ENCODE data around the gene TP73.

Gene TP73
- 0.15 to 0.47 (median 0.29) reads per million in 4 donors for total RNA-seq

DNA sequence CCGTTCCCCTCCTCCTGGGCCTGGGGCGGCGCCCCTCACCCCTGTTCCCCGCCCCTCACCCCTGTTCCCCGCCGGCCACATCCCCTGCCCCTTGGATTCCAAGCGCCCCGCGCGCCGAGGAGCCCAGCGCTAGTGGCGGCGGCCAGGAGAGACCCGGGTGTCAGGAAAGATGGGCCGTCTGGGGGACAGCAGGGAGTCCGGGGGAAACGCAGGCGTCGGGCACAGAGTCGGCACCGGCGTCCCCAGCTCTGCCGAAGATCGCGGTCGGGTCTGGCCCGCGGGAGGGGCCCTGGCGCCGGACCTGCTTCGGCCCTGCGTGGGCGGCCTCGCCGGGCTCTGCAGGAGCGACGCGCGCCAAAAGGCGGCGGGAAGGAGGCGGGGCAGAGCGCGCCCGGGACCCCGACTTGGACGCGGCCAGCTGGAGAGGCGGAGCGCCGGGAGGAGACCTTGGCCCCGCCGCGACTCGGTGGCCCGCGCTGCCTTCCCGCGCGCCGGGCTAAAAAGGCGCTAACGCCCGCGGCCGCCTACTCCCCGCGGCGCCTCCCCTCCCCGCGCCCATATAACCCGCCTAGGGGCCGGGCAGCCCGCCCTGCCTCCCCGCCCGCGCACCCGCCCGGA, at the start of gene TP73:
TSS of gene TP73 (plus strand) at position 587 of the 618 bp plus-strand sequence. CDS start 29,850 bp downstream, outside the sequence.
- no peak for DNase-seq

DNA sequence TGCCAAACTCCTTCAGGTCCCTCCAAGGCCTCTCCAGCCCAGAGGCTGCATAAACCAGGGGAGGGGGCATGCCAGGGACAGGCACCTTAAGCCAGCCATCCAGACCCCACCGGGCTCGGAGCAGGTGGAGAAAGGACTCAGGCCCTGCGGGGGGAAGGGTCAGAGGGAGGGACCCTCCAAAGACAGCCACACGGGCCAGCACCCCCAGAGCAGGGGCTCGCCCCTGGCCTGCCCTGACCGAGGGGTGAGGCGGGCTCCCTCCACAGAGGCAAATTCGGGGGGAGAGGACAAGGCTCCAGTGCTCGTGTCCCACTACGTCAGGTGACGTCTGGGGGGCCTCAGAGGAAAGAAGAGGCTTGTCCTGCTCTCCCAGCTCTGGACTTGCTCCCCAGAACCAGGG, 49.2 kb upstream of the TP73 start:
- no peak for DNase-seq

DNA sequence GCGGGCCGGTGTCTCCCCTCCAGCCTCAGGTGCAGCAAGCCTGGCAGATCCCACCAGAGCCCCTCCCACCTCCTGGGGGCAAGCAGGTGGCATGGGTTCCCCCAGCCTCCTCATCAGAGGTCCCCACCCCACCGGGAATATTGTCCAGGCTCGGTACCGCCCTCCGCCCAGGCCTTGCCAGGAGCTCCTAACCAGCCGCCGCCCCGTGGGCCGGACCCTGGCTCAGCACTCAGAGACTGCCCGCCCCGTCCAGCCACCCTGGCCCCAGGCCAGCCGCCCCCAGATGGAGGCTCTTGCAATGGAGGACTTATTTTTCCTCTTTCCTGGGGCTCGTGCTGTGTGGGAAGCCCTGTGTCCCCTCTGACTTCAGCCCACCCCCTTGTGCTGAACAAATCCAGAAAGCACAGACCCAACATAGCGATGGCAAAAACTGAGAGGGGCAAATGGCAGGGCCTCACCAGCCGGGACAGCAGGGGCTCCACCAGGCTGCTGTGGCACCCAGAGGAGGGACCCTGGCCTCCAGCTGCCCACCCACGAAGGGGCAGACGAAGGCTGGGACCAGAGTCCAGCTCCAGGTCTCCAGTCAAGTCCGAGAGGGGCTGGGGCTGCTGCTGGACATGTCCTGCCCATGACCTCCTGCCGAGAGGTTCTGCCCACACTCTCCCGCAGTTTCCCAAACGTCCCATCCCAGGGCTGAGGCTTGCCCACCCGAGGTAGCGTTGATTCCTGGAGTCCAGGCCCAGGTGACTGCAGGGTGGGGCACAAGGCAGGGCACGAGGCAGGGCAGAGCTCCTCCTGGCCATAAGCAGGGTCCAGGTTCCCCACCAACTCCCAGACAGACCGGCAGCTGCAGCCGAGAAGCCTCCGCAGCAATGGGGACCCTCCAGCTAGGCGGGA, 48.5 kb upstream of the TP73 start:
- DNase-seq: no peak

DNA sequence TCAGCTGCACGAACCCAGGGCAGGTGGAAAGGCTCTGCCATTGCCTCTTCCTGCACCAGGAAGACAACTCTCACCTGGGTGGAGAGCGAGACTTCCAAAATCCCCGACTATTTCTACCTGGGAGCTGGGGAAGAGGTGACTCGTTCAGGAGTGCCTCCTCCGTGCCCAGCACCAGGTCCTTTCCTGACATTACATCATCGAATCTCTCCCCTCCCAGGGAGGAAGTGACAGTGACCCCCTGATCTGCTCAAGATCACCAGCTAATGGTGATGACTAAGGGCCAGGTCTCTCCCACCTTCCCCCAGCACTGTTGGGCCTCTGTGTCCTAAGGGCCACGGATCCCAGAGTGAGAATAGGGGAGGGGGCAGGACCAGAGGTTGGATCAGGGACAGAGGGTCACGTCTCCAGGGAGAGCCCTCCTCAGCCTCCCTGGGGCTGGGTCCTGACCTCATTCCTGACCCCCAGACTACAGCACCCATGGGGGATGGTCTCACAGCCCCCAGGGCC, 47.8 kb upstream of the TP73 start:
- no peak for DNase-seq

DNA sequence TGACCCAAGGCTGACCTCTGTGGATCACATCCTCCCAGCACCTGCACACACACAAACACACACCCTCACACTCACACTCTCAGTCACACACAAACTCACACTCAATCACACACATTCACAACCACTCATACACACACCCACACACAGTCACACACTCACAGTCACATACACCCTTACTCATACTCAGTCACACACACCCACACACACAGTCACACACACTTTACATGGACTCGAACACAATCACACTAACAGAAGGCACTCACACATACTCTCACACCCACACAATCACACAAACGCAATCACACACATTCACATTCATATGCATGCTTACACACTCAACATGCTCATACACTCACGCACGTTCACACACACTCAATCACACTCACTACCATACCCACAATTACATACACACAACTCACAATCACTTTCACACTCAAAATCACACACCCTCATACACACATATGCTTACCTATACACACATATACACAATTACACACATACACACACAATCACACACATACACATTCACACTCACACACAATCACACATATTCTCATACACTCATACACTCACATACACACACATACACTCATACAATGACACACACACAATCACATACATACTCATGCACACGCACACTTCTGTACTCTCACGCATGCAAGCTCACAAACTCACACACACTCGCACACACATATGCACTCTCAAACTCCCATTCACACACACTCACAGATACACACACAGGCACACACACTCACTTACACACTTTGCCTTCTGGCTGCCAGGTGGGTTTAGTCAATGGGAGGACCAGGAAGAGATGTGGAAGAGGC, 47.1 kb upstream of the TP73 start:
- DNase-seq: no peak

DNA sequence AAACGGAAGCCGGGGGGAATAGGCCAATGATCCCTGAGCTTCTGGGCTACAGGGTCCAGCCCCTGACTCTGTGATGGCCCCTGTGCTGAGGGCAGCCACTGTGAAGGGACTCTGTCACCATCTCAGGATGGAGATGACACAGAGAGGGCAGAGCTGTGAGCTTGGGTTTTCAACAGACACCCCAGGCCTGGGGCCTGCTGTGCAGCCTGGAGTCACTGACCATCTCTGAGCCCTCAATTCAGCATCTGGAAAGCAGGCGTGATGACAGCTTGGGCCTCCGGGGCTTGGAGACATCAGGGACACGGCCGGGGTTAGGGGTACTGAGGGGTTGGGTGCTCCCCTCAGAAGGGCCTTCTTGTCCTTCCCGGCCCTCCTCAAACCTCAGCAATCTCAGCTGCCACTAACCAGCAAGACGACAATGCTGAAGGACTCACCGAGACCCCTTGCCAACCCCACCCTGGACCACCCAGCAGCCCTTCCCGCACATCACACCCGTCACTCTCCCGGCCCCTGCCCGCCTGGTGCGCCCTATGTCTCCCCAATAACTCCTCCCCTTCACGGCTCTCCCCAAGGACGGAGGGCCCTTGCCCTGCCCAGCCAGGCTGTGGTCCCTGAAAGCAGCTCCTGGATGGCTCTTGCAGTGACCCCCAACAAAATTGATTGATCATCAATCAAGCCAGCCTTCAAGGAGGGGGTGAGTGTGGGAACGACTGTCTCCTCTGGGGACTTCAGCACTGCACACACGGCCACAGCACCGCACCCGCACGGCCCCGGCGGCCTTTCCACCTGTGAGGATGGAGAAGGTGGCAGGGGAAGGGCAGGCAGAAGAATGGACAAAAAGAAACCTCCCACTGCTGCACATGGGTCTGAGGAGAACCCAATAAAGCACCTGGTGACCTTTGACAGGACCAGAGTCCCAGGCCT, 45.3 kb upstream of the TP73 start:
- DNase-seq: no peak

DNA sequence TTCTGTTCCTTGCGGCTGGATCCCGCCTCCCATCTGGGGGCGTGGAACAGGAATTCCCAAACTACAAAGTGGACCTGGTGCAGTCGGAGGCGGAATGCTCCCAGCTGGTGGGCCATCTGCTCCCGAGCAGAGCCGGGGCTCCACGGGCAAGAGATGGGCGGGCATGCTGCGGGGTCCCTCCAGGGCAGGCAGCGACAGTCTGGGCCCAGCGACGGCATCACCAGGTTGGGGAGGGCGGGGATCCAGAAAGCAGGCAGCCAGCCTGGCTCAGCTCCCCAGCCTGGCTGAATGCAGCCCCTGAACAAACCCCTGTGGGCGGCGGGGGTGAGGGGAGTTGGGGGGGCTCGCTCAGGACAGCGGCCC, 44.6 kb upstream of the TP73 start:
- DNase-seq: no peak

DNA sequence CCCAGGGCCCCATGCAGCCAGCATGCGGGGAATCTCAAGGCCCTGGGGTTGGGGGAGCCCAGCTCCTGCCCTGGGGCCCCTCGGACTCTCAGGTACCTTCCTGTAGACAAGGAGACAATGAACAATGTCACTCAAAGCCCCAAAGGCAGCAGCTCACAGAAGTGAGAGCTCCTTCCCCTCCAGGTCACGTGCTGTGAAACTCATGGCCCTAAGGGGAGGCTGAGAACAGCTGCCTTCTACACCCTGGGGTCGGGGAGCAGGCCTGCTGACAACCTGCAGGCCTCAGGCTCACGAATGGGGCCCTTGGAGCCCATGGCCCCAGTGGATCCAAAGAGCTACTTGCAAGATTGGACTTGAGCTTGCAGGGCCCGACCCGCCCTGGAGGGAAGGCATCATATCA, 44.2 kb upstream of the TP73 start:
- DNase-seq: no peak

DNA sequence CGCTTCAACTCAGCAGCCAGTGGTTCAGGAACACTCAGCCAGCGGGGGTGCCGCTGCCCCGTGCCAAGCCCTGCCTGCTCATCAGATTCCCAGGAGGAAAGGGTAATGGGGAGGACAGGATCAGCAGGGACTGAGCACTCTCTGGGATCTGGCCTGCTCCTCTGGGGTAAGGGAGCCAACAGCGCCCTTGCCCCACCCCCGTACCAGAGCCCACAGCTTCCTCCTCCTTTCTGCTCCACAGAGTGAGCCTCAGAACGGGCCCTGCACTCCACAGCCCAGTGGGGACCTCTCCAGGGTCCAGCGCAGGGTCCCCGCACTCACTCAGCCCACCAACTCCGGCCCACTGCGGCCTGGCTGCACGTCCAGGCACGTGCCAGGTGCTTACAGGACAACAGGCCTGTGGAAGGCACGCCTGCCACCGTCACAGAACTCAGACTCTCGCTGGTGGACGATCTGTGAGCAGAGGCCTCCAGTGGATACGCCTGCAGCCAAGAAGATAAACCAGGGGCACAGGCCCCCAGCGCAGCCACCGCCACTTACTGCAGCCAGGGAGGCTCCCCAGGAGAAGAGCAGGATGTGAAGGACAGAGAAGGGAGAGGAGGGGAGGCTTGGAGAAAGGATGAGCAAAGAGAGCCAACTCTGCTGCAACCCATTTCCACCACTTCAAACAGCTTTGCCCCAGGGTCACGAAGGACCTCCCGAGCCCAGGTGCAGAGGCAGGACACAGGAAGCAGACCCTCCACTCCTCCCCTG, 43.1 kb upstream of the TP73 start:
- no peak for DNase-seq

DNA sequence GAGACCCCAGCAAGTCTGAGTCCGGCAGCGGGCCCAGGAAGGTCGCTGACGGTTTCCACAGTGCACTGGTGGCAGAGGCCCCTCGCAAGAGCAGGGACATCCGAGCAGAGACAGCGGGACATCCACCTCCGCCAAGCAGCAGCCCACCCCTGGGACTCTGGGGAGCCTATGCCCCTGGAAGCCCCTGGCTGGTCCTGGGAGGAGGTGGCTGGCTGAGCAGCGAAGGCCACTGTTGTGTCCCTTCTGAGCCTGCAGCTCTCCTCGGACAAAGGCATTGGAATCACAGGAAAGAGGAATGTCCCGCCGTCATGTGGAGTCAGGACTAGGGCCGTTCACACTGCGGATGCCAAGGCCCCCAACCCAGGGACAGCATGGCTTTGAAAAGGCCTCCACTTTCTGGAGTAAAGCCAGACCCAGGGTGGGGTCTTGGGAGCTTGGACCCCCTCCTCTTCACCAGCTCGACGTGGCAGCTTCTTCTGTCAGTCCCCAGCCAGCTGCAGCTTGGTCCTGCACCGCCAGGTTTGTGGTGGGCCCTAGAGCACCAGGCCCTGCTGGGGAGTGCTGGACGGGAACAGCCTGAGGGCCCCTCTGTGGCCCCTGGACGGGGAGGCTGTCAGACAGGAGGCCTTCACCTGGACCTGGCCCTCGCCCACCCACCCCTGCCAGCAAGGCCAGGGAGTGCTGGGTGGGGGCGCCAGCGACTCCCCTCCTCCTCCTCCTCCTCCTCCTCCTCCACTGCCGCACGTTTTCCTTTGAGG, 42.4 kb upstream of the TP73 start:
- no peak for DNase-seq

DNA sequence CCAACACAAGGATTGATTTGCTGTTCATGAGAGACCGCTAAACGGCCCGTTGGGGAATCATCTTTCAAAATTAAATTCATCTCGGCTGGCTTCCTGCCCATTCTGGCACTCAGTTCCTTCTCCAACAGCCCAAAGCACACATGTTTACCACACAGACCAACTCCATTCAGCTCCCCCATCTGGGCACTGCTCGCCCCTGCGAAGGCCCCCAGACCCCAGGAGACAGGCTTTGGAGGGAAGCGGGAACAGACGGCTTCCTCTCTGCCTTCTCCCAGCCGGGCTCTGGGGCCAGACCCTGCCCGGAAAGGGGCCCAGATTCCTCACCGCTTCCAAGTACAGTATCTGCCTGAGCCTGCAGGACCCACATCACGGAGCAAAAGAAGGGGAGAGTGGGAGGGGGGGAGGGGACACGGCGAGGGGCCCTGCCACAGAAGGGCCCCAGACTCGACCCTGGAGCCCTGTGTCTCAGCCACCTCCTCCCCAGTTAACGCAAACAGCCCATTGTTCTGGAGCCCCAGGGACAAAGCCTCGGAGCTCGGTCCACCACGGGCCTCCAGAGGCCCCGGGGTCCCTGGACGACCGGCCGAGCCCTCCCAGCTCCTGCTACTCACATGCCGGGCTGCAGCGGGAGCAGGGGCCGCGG, 41.7 kb upstream of the TP73 start:
- DNase-seq: no peak

DNA sequence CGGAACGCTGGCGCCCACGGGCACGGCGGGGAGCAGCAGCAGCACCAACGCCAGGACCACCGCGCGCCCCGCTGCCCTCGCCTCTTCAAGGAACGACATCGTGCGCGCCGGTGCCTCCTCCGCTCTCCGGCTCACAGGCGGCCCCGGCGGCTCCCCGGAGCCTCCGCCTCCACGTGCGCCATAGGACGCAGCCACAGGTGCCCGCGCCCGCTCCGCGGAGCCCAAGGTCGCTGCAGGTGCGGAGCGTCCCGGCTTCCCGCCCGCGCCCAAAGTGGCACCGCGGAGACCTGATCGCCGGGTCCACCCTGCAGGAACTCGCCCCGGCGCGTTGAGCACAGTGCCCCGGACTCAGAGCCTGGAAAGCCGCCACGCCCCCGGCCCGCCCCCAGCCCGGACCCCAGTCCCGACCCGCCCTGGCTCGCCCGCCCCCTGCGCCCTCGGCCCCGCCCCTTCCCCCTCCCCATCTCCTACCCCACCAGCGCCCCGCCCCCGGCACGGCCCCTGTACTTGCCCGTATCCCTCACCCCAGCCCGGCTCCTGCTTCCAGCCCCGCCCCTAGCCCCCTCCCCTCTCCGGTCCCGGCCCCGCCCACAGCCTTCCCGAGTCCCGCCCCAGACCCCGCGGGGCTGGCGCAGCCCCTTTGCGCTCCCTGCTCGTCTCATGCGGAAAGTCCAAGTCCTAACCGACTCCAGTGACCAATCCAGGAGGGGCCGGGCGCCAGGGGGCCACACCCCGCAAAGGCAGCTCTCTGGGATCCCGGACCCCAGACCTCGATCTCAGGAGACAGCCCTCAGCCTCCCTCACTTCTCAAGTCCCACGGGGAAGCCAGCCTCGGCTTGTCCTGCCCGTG, 40.9 kb upstream of the TP73 start, which contains the start of gene MEGF6:
TSS of gene MEGF6 (minus strand) at position 339 of the 850 bp plus-strand sequence. CDS start at position 99, 240 bp downstream.
- DNase-seq: peak in 4 of 5 donors; percentile 49 to 54 (median 53)

DNA sequence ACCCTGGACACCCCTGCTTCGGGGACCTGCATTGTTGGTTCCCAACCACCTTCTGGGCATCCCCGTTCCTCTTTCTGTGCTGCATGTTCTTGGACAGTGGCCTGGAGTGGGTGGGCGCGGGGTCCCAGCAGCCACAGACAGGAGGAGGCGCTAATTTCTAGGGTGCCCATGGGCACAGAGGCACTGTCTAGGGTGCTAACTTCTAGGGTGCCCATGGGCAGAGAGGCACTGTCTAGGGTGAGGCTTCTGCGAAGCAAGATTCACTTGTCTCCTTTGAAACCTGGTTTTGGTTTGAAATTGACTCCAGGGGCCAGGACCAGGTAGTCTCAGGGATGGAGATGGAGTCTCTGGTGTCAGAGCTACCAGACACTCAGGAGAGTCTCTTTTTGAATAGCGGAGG, 40.2 kb upstream of the TP73 start:
- no peak for DNase-seq

DNA sequence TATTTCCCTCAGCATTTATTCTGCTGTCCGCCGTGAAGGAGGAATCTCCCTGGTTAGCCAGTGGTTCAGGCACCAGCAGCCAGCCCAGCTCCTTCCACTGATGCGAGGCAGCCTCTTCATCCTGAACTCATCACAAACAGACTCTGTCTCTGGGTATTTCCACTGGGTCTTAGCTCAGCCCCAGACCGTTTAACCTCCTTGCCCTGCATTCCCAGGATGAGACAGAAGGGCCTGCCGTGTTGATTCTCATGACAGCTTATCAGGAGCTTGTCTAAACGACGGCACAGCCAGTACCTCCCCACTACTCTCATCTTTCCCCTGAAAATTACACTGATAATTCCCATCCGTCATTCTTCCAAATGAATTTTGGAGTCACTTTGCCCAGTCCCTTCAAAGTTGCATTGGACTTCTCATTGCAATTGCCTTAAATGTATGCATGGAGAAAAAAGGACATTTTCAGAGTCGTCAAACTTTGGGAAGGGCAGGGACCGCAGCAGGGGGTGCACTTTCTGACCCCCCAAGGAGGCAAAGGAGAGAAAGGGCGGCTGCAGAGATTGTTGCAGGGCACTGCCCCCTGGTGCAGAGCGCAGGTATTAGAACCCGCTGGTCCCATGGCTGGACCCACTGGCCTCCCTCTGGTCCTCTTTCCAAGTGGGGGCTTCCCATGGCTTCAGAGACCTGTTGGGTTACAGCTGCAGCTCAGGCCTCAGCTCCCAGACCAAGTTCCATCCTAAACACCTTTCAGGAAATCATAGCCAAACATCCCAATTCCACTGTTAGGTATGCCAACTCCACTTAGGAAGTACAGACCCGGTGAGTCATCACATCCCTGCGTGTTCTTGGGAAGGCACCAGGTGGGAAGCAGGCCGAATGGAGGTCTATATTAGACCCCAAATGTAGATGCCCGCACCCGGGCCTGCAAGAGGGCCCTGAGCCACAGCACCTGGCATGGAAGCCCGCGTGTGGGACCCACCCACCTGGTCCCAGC, 37.3 kb upstream of the TP73 start:
- DNase-seq: no peak

DNA sequence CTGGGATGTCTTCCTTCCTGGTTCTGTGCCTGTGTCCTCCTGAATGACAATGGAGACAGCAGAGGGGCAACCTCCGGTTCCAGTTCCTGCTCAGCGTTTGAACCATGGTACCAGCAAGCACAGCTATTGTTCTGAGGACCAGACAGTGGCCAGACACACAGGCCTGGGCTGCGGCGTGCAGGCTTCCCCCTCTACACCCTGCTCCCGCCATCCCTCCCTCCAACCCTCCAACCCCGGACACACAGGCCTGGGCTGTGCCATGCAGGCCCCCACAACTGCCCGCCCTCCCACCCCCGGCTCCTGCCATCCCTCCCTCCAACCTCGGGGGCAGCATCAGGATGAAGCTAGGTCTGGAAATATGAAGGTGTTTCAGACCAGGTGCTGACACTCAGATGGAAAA, 35.5 kb upstream of the TP73 start:
- no peak for DNase-seq

DNA sequence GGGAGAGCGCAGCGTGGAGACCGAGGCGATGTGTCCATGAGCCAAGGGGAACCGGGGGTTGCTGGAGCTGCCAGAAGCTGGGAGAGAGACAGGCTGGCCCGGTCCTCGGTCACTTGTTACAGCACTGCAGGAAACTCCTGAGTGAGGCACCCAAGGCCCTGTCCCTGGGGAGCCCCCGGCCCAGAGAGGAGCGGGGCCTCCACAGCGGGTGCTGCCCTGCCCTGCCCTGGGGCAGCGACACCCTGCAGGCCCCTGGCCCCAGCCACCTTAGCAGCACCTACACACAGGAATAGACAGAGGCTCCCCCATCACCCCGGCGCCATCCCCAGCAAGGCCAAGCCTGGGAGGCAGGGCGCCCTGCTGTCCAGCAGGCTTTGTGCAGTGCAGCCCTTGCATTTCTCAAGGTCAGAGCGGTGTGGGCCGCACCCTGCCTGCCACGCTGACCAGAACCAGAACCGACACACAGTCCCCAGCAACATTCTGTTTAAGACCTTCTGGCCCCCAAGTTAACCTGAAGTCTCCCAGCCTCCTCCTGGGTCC, 34.4 kb upstream of the TP73 start:
- DNase-seq: no peak

DNA sequence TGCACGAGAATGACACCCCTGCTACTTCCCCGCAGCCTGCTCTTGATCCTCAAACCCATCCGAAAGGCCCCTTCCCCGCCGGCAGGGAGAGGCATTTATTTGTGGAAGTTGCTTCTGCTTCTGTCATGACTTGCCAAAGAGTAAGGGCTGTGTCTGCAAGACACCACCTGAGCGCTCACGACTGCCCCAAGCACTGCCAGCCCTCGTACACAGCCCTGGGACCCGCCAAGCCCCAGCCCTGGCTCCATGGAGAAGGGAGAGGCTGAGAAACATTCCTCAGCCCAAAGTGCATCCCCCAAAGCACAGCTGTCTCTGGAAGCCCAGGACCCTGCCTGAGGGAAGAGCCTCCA, 33.8 kb upstream of the TP73 start:
- DNase-seq: no peak
